Muscle layer of duodenum (tissue), 2 donors: ENCODE results near the gene C16orf89.
"Not testable (repeated sequence)": the region's sequence is repeated elsewhere in the genome, so short reads cannot be mapped to it uniquely, and the experiment has no call there.

Experiments used
- H3K27ac ChIP-seq: one replicate; pipeline ENCODE4 v1.7.0; 2013; ENCODE audit warnings: mild to moderate bottlenecking, low read length
- H3K27me3 ChIP-seq: one replicate; pipeline ENCODE4 v1.7.0; 2013; ENCODE audit warnings: low read depth, mild to moderate bottlenecking, control low read depth, low read length
- H3K36me3 ChIP-seq, 2 donors: one replicate each; pipeline ENCODE4 v1.7.0; 2013; ENCODE audit warnings: low read length in 2 of 2, control low read depth in 1 of 2, mild to moderate bottlenecking in 1 of 2; ENCODE audit not compliant: insufficient read depth in 2 of 2, control insufficient read depth in 1 of 2
- H3K4me1 ChIP-seq, 2 donors: one replicate each; pipeline ENCODE4 v1.7.0; 2013; ENCODE audit warnings: low read length in 2 of 2, mild to moderate bottlenecking in 2 of 2, control low read depth in 1 of 2, moderate library complexity in 1 of 2; ENCODE audit not compliant: insufficient read depth in 2 of 2, control insufficient read depth in 1 of 2
- H3K4me3 ChIP-seq, 2 donors: one replicate each; pipeline ENCODE4 v1.7.0; 2013; ENCODE audit warnings: low read length in 2 of 2, low read depth in 1 of 2, mild to moderate bottlenecking in 1 of 2
- H3K9me3 ChIP-seq, 2 donors: one replicate each; pipeline ENCODE4 v1.7.0; 2013; ENCODE audit warnings: low read length in 2 of 2, control low read depth in 1 of 2, mild to moderate bottlenecking in 1 of 2; ENCODE audit not compliant: control insufficient read depth in 1 of 2
- donor health status: healthy.

Gene C16orf89

DNA sequence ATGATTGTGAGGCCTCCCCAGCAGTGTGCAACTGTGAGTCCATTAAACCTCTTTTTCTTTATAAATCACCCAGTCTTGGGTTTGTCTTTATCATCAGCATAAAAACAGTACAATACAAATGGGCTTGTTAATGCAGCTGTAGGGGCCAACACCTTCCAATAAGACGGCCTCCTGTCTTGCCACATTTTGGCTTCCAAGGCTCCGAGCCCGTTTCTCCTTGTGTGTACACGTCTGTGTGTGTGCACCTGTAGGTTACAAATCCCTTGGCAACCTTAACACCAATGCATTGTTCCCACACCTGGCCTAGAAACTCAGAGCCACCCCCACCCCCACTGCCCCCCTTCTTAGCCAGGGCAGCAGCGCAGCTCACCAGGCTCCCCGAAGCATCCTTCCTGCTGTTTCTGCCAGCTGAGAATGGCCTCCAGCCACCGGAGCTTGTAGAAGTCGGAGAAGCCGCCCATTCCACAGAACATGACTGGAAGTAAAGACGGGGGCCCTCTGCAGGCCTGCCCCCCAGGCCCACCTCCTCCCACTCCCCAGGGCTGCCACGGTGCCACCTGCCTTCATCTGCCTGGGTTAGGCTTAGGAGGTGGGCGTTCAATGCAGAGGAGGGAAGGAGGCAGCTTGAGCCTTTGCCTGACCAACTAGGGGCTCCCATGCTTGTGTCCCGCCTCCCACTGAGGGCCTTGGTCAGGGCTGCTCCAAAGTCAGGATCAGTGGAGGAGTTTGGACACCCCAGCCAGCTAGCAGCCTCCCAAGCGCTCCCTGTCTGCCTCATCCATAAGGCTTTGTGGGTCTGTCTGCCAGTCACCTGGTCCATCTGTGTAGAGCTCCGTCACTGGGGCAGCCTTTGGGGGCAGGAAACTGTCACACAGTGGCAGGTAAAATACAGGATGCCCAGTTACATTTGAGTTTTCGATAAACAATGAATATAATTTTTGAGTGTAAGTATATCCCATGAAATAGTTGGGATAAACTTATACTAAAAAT is 10.6 kb downstream of the C16orf89 start:
- Histone ChIP-seq H3K9me3 (no peaks in the 10 kb centered on the region), H3K27ac (no peak overlapping the region), H3K27me3 (no peaks in the 10 kb centered on the region), H3K36me3 (no peaks in the 10 kb centered on the region), H3K4me1 (no peaks in the 10 kb centered on the region), H3K4me3 (no peak overlapping the region)

DNA sequence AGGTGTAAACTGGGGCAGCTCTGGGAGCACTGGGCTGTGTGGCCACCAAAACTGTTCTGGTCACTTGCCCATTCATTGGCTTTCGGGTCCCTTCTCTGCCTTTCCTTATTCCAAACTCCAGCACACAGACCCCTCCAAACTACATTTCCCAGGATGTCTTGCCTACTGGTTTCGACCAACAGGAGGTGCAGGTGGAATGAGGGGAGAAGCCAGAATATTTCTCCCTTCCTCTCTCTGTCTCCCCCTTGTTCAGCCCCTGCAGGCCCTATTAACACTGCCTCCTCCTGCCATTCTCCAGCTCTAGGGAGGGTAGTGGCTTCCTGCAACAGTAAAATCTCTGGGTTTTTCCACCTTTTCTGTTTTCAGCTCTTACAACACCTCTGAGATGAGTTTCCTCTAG is 18.8 kb downstream of the C16orf89 start:
- no peak overlapping the region for H3K4me3 ChIP-seq
- H3K4me1 ChIP-seq: no peaks in the 10 kb centered on the region
- H3K36me3 ChIP-seq: no peaks in the 10 kb centered on the region
- no peaks in the 10 kb centered on the region for H3K27me3 ChIP-seq
- H3K9me3 ChIP-seq: no peaks in the 10 kb centered on the region
- H3K27ac ChIP-seq: no peak overlapping the region

- Histone ChIP-seq H3K9me3 (no peaks in the 10 kb centered on the region), H3K27me3 (no peaks in the 10 kb centered on the region), H3K27ac (no peak overlapping the region), H3K36me3 (no peaks in the 10 kb centered on the region), H3K4me1 (no peaks in the 10 kb centered on the region), H3K4me3 (no peak overlapping the region)
These were observed 20.1 kb downstream of the C16orf89 start for GRCh38 chr16:5045499-5046115.

- H3K36me3 ChIP-seq, H3K27me3 ChIP-seq, H3K27ac ChIP-seq, H3K9me3 ChIP-seq, H3K4me3 ChIP-seq, H3K4me1 ChIP-seq: not testable (repeated sequence)
These were observed 21.2 kb downstream of the C16orf89 start for GRCh38 chr16:5044581-5044980.

GRCh38 chr16:5044011-5044540 is 21.7 kb downstream of the C16orf89 start:
- Histone ChIP-seq H3K27ac (no peak overlapping the region), H3K4me3 (no peak overlapping the region), H3K9me3 (no peaks in the 10 kb centered on the region), H3K27me3 (no peaks in the 10 kb centered on the region), H3K36me3 (no peaks in the 10 kb centered on the region), H3K4me1 (no peaks in the 10 kb centered on the region)

DNA sequence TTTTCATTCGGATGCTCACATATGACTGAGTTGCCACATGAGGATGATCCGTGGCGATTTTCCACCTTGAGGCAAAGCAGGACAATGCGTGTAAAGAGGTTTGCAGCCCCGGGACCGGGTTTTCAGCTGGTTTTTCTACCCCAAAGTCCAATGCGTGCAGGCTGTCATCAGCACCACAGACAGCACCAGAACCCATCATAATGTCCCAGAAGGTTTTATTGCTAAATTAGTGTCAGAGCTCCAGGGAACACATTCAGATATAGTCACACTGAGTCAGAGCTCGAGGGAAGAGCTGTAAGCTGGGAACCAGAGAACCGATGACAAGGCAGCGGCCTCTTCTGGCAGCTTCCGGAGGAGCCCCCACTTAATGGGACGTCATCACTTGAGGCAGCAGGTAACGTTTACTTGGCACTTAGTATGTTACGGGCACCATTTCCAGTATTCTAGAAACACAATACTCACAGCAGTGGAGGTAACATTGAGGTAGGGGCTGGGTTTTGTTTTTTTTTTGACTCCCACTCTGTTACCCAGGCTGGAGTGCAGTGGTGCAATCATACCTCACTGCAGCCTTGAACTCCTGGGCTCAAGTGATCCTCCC is 23.1 kb downstream of the C16orf89 start:
- Histone ChIP-seq H3K27me3 (no peaks in the 10 kb centered on the region), H3K4me1 (no peaks in the 10 kb centered on the region), H3K36me3 (no peaks in the 10 kb centered on the region), H3K27ac (no peak overlapping the region), H3K4me3 (no peak overlapping the region), H3K9me3 (no peaks in the 10 kb centered on the region)

GRCh38 chr16:5041600-5042133 is 24.1 kb downstream of the C16orf89 start:
- Histone ChIP-seq H3K36me3 (no peaks in the 10 kb centered on the region), H3K4me1 (no peaks in the 10 kb centered on the region), H3K4me3 (no peak overlapping the region), H3K27ac (no peak overlapping the region), H3K9me3 (no peaks in the 10 kb centered on the region), H3K27me3 (no peaks in the 10 kb centered on the region)

GRCh38 chr16:5040451-5040850 is 25.3 kb downstream of the C16orf89 start:
- H3K4me1 ChIP-seq: no peaks in the 10 kb centered on the region
- H3K27ac ChIP-seq: no peak overlapping the region
- no peak overlapping the region for H3K4me3 ChIP-seq
- no peaks in the 10 kb centered on the region for H3K36me3 ChIP-seq
- no peaks in the 10 kb centered on the region for H3K27me3 ChIP-seq
- H3K9me3 ChIP-seq: no peaks in the 10 kb centered on the region

GRCh38 chr16:5036228-5037156 is 29.3 kb downstream of the C16orf89 start:
- Histone ChIP-seq H3K36me3 (no peaks in the 10 kb centered on the region), H3K27ac (no peak overlapping the region), H3K4me3 (no peak overlapping the region), H3K4me1 (peaks cover 6 to 27% of the 10 kb centered on the region in 2 donors), H3K9me3 (no peaks in the 10 kb centered on the region), H3K27me3 (no peaks in the 10 kb centered on the region)

GRCh38 chr16:5035909-5036227 is 29.9 kb downstream of the C16orf89 start:
- H3K27ac ChIP-seq: no peak overlapping the region
- no peaks in the 10 kb centered on the region for H3K9me3 ChIP-seq
- H3K36me3 ChIP-seq: no peaks in the 10 kb centered on the region
- no peak overlapping the region for H3K4me3 ChIP-seq
- H3K27me3 ChIP-seq: no peaks in the 10 kb centered on the region
- H3K4me1 ChIP-seq: peaks cover 6 to 27% of the 10 kb centered on the region in 2 donors
